Measurements from ENCODE around the gene NBEA.

NBEA gene

GRCh38 chr13:35687336-35687735 lies 745.3 kb downstream of the NBEA start:
- no peak for DNase-seq

GRCh38 chr13:35690581-35691207 lies 748.6 kb downstream of the NBEA start:
- no peak for DNase-seq

GRCh38 chr13:35693134-35693784 lies 751.2 kb downstream of the NBEA start:
- DNase-seq = no peak

GRCh38 chr13:35694031-35694430 lies 752.0 kb downstream of the NBEA start:
- no peak for DNase-seq

- DNase-seq = no peak
Observed at GRCh38 chr13:35694549-35695447, 752.7 kb downstream of the NBEA start.

GRCh38 chr13:35695448-35695770 lies 753.3 kb downstream of the NBEA start:
- DNase-seq = no peak

- DNase-seq = no peak
Observed at GRCh38 chr13:35697186-35697730, 755.2 kb downstream of the NBEA start.

- no peak for DNase-seq
Observed at GRCh38 chr13:35698911-35699576, 757.0 kb downstream of the NBEA start.

GRCh38 chr13:35699825-35700510 lies 757.9 kb downstream of the NBEA start:
- no peak for DNase-seq

- no peak for DNase-seq
Observed at GRCh38 chr13:35700671-35701070, 758.6 kb downstream of the NBEA start.

GRCh38 chr13:35702316-35702715 lies 760.2 kb downstream of the NBEA start:
- DNase-seq = no peak

GRCh38 chr13:35703061-35703460 lies 761.0 kb downstream of the NBEA start:
- DNase-seq = no peak

- no peak for DNase-seq
Observed at GRCh38 chr13:35704331-35704730, 762.3 kb downstream of the NBEA start.

- DNase-seq = no peak
Observed at GRCh38 chr13:35706281-35706680, 764.2 kb downstream of the NBEA start.

- no peak for DNase-seq
Observed at GRCh38 chr13:35706721-35707120, 764.7 kb downstream of the NBEA start.

- no peak for DNase-seq
Observed at GRCh38 chr13:35711909-35712308, 769.8 kb downstream of the NBEA start.

- DNase-seq = no peak
Observed at GRCh38 chr13:35712907-35713761, 771.1 kb downstream of the NBEA start.

- no peak for DNase-seq
Observed at GRCh38 chr13:35714121-35714520, 772.1 kb downstream of the NBEA start.

- DNase-seq = no peak
Observed at GRCh38 chr13:35714588-35715377, 772.7 kb downstream of the NBEA start.

- DNase-seq = no peak
Observed at GRCh38 chr13:35716186-35716585, 774.1 kb downstream of the NBEA start.

GRCh38 chr13:35716729-35717128 lies 774.7 kb downstream of the NBEA start:
- DNase-seq = no peak
